HepG2 (cell line): ENCODE measurements around the gene PRKG1. TPM values are rescaled to one million over a fixed set of nuclear protein-coding genes. Genes with fewer than 3 reads are reported as not detected.

Experiments used
- CC2D1A ChIP-seq: sonication (generic); formaldehyde crosslinking; IDR thresholded peaks from 2 replicates; pipeline ENCODE4 v1.8.1; 2023; ENCODE audit warnings: mild to moderate bottlenecking, missing genetic modification reagents
- CCDC6 ChIP-seq: sonication (generic); formaldehyde crosslinking; IDR thresholded peaks from 2 replicates; pipeline ENCODE4 v1.8.1; 2022; ENCODE audit warnings: mild to moderate bottlenecking, missing genetic modification reagents, moderate library complexity
- MAFG ChIP-seq: sonication (generic); formaldehyde crosslinking; IDR thresholded peaks from 2 replicates; pipeline ENCODE4 v1.5.1; 2020; ENCODE audit warnings: mild to moderate bottlenecking, missing genetic modification reagents
- PPARG ChIP-seq: conservative IDR thresholded peaks from 2 replicates; pipeline ENCODE4 v1.6.1; 2016; ENCODE audit warnings: missing biosample characterization, missing genetic modification reagents
- XRCC5 ChIP-seq: fragments of 200-400 bp; formaldehyde crosslinking; optimal IDR thresholded peaks from 2 replicates; pipeline ENCODE3; 2017; ENCODE audit warnings: mild to moderate bottlenecking, low read length
- ZNF317 ChIP-seq: sonication (generic); formaldehyde crosslinking; IDR thresholded peaks from 2 replicates; pipeline ENCODE4 v1.5.0; 2020; ENCODE audit warnings: mild to moderate bottlenecking, missing genetic modification reagents
- ZNF451 ChIP-seq: sonication (generic); formaldehyde crosslinking; IDR thresholded peaks from 2 replicates; pipeline ENCODE4 v1.5.0; 2020; ENCODE audit warnings: mild to moderate bottlenecking, missing genetic modification reagents
- ZNF720 ChIP-seq: sonication (generic); formaldehyde crosslinking; IDR thresholded peaks from 2 replicates; pipeline ENCODE4 v1.4.0; 2020; ENCODE audit warnings: missing genetic modification reagents
- ZNF841 ChIP-seq: sonication (generic); formaldehyde crosslinking; IDR thresholded peaks from 2 replicates; pipeline ENCODE4 v1.8.1; 2023; ENCODE audit warnings: missing genetic modification reagents, borderline replicate concordance
- polyA plus RNA-seq, 8 experiments: library from polyadenylated mRNA; depleted of rRNA in 3 of 8; stranded (reverse) in 7 of 8; unstranded in 1 of 8; fragments of >200 nt; fragmentation: Illumina TruSeq in 4 of 8; extraction: Trizol in 4 of 8; gene quantifications; 2 replicates each; pipeline versions ENCODE4 v1.2.1 to v1.2.3, GENCODE V29; 2011 to 2016; ENCODE audit warnings: low read depth in 4 of 8, missing spikeins in 1 of 8, mixed read lengths in 1 of 8; ENCODE audit not compliant: insufficient read depth in 1 of 8
- total RNA-seq, 5 experiments: library from RNA; depleted of rRNA; stranded (reverse); fragments of >200 nt; fragmentation: Illumina TruSeq; extraction: Trizol; gene quantifications; 2 replicates each; pipeline ENCODE4 v1.2.3, GENCODE V29; 2016; ENCODE audit warnings: low read depth in 1 of 5
- TF ChIP-seq, protein P1 (sequence below): sonication (generic); formaldehyde crosslinking; IDR thresholded peaks from 2 replicates; pipeline ENCODE4 v1.5.0; 2020; ENCODE audit warnings: mild to moderate bottlenecking, missing genetic modification reagents, borderline replicate concordance
- TF ChIP-seq, protein P2 (sequence below): sonication (generic); formaldehyde crosslinking; IDR thresholded peaks from 2 replicates; pipeline ENCODE4 v1.5.0; 2020; ENCODE audit warnings: mild to moderate bottlenecking, missing genetic modification reagents, moderate library complexity
- TF ChIP-seq, protein P3 (sequence below): sonication (generic); formaldehyde crosslinking; IDR thresholded peaks from 2 replicates; pipeline ENCODE4 v1.8.0; 2022; ENCODE audit warnings: mild to moderate bottlenecking, missing genetic modification reagents, moderate library complexity

PRKG1 gene
- total and polyA plus RNA-seq, 2 of the 13 experiments (the other 11 are each of a cell fraction or from before 2014, with no cell fraction given) = 0.01 TPM; not detected in 1

DNA sequence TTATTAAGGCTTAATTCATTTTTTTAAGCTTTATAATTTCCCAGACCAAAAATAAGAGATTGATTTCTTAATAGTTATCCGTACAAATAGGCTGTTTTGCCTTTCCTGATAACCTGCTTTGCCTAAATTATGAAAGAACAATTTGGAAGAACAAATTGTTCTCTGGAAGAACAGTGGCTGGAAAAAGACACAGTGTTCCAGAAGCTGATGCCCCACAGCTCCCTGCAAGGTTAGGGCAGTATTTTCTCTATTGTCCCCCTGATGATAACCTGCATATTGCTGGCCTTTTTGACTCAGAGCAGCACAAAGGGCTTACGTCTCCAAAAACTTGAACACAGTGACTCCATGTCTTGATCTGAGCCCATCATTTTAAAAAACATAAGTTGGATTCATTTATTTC, 473.7 kb downstream of the PRKG1 start (continued):
- TF ChIP-seq, protein P1, sequence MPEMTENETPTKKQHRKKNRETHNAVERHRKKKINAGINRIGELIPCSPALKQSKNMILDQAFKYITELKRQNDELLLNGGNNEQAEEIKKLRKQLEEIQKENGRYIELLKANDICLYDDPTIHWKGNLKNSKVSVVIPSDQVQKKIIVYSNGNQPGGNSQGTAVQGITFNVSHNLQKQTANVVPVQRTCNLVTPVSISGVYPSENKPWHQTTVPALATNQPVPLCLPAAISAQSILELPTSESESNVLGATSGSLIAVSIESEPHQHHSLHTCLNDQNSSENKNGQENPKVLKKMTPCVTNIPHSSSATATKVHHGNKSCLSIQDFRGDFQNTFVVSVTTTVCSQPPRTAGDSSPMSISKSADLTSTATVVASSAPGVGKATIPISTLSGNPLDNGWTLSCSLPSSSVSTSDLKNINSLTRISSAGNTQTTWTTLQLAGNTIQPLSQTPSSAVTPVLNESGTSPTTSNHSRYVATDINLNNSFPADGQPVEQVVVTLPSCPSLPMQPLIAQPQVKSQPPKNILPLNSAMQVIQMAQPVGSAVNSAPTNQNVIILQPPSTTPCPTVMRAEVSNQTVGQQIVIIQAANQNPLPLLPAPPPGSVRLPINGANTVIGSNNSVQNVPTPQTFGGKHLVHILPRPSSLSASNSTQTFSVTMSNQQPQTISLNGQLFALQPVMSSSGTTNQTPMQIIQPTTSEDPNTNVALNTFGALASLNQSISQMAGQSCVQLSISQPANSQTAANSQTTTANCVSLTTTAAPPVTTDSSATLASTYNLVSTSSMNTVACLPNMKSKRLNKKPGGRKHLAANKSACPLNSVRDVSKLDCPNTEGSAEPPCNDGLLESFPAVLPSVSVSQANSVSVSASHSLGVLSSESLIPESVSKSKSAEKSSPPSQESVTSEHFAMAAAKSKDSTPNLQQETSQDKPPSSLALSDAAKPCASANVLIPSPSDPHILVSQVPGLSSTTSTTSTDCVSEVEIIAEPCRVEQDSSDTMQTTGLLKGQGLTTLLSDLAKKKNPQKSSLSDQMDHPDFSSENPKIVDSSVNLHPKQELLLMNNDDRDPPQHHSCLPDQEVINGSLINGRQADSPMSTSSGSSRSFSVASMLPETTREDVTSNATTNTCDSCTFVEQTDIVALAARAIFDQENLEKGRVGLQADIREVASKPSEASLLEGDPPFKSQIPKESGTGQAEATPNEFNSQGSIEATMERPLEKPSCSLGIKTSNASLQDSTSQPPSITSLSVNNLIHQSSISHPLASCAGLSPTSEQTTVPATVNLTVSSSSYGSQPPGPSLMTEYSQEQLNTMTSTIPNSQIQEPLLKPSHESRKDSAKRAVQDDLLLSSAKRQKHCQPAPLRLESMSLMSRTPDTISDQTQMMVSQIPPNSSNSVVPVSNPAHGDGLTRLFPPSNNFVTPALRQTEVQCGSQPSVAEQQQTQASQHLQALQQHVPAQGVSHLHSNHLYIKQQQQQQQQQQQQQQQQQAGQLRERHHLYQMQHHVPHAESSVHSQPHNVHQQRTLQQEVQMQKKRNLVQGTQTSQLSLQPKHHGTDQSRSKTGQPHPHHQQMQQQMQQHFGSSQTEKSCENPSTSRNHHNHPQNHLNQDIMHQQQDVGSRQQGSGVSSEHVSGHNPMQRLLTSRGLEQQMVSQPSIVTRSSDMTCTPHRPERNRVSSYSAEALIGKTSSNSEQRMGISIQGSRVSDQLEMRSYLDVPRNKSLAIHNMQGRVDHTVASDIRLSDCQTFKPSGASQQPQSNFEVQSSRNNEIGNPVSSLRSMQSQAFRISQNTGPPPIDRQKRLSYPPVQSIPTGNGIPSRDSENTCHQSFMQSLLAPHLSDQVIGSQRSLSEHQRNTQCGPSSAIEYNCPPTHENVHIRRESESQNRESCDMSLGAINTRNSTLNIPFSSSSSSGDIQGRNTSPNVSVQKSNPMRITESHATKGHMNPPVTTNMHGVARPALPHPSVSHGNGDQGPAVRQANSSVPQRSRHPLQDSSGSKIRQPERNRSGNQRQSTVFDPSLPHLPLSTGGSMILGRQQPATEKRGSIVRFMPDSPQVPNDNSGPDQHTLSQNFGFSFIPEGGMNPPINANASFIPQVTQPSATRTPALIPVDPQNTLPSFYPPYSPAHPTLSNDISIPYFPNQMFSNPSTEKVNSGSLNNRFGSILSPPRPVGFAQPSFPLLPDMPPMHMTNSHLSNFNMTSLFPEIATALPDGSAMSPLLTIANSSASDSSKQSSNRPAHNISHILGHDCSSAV (CRISPR knock-in tag) = no peak
- TF ChIP-seq MAFG (no peak), CC2D1A (CRISPR knock-in tag) (no peak), XRCC5 (no peak), CCDC6 (CRISPR knock-in tag) (no peak), PPARG (CRISPR knock-in tag) (no peak), ZNF317 (no peak), ZNF841 (CRISPR knock-in tag) (no peak), ZNF720 (no peak), ZNF451 (CRISPR knock-in tag) (no peak)
- TF ChIP-seq, protein P2, sequence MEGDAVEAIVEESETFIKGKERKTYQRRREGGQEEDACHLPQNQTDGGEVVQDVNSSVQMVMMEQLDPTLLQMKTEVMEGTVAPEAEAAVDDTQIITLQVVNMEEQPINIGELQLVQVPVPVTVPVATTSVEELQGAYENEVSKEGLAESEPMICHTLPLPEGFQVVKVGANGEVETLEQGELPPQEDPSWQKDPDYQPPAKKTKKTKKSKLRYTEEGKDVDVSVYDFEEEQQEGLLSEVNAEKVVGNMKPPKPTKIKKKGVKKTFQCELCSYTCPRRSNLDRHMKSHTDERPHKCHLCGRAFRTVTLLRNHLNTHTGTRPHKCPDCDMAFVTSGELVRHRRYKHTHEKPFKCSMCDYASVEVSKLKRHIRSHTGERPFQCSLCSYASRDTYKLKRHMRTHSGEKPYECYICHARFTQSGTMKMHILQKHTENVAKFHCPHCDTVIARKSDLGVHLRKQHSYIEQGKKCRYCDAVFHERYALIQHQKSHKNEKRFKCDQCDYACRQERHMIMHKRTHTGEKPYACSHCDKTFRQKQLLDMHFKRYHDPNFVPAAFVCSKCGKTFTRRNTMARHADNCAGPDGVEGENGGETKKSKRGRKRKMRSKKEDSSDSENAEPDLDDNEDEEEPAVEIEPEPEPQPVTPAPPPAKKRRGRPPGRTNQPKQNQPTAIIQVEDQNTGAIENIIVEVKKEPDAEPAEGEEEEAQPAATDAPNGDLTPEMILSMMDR (CRISPR knock-in tag) = no peak
- TF ChIP-seq, protein P3, sequence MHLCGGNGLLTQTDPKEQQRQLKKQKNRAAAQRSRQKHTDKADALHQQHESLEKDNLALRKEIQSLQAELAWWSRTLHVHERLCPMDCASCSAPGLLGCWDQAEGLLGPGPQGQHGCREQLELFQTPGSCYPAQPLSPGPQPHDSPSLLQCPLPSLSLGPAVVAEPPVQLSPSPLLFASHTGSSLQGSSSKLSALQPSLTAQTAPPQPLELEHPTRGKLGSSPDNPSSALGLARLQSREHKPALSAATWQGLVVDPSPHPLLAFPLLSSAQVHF = no peak
